Measurements from ENCODE around the gene MYH10.

MYH10 gene

DNA sequence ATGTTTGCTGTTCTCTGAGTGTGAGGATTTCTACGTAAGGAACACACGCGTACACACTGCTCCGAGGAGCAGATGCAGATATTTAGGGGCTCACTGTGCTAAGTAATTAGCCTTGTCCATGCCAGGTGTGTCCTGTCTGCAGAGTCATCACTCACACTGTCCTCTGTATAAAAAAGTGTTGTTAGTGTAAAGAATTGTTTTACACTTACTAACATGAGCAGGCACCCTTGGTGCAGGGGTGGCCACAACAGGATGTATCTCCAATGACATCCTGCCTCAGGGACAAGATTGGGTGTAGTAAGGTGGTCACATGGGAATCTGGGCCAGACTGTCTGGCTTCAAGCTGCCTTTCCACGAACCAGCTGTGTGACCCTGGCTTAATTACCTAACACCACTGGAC lies 130.9 kb downstream of the MYH10 start:
- DNase-seq (ENCODE audit: low read depth in 1 of 2, low spot score in 1 of 2): no peak

DNA sequence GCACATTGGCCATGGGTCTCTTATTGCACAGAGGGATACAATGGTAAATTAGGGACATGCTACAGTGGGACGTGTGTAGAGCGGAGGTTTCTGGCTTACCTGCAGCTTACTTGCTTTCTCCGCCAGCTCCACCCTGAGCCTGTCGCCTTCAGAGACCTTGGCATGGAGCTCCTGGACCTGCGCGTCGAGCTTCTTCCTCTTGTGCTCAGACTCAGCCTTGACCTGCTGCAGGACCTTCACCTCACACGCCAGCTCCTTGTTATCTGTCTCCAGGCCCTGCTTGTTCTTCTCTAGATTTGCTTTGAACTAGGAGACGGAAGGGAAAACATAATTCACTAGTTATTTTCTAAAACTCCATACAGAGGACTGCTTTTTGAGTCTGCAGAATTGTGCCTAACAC lies 131.4 kb downstream of the MYH10 start:
- DNase-seq (ENCODE audit: low read depth in 1 of 2, low spot score in 1 of 2): no peak

- no peak for DNase-seq (ENCODE audit: low read depth in 1 of 2, low spot score in 1 of 2)
Measured at GRCh38 chr17:8496081-8496480, 134.4 kb downstream of the MYH10 start.

GRCh38 chr17:8494506-8495111 lies 135.9 kb downstream of the MYH10 start:
- DNase-seq (ENCODE audit: low read depth in 1 of 2, low spot score in 1 of 2): no peak

DNA sequence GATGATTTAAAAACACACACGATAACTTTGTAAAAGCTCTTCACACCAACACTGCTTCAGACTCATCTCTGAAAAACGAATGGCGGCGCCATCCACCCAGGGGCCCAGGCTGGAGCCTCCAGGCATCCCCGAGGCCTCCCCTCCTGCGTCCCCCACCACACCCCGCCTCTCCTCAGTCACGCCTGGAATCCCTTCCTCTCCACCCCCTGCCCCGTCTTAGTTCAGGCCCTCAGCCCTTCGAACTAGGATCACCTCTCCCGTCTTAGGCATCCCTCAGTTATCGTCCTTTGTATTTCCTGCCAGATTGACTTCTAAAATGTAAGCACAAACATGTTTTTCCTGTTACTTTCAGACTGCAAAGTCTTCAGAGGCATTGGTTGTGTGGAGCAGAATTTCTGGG lies 136.5 kb downstream of the MYH10 start:
- no peak for DNase-seq (ENCODE audit: low read depth in 1 of 2, low spot score in 1 of 2)

DNA sequence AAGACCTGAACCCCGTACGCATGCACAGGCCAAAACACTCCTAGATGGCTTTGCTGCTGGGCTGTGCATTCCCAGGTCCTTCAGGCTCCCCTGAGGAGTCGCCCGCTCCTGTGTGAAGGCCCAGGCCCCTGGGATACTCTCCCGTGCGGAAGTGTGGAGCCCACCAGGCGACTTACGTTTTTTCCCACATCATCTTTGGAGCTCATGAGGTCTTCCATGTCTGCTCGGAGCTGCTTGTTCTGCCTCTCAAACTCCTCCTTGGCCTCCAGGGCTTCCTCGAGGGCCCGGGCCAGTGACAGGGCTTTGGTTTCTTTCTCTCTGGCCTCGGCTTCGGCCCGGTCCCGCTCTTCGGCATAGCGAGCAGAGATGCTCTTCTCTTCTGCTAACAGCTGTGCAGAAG lies 138.4 kb downstream of the MYH10 start:
- DNase-seq (ENCODE audit: low read depth in 1 of 2, low spot score in 1 of 2): no peak

- DNase-seq (ENCODE audit: low read depth in 1 of 2, low spot score in 1 of 2): no peak
Measured at GRCh38 chr17:8490256-8491023, 140.1 kb downstream of the MYH10 start.

- DNase-seq (ENCODE audit: low read depth in 1 of 2, low spot score in 1 of 2): no peak
Measured at GRCh38 chr17:8489841-8490240, 140.7 kb downstream of the MYH10 start.

- DNase-seq (ENCODE audit: low read depth in 1 of 2, low spot score in 1 of 2): no peak
Measured at GRCh38 chr17:8488901-8489300, 141.6 kb downstream of the MYH10 start.

GRCh38 chr17:8488491-8488890 lies 142.0 kb downstream of the MYH10 start:
- DNase-seq (ENCODE audit: low read depth in 1 of 2, low spot score in 1 of 2): no peak

- DNase-seq (ENCODE audit: low read depth in 1 of 2, low spot score in 1 of 2): no peak
Measured at GRCh38 chr17:8487743-8488142, 142.8 kb downstream of the MYH10 start.

- no peak for DNase-seq (ENCODE audit: low read depth in 1 of 2, low spot score in 1 of 2)
Measured at GRCh38 chr17:8487130-8487645, 143.3 kb downstream of the MYH10 start.

DNA sequence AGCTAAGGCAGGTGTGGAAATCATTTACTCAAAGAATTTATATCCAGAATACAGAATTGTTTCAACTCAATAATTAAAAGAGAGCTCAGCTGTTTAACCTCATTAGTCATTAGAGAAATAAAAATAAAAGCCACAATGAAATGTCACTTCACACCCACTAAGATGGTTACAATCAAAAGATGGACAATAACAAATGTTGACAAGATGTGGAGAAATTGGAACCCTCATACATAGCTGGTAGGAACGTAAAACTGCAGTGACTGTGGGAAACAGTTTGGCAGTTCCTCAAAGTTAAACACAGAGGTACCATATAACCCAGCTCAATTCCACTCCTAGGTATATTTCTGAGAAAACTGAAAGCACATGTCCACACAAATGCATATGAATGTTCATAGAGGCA lies 145.0 kb downstream of the MYH10 start:
- no peak for DNase-seq (ENCODE audit: low read depth in 1 of 2, low spot score in 1 of 2)

DNA sequence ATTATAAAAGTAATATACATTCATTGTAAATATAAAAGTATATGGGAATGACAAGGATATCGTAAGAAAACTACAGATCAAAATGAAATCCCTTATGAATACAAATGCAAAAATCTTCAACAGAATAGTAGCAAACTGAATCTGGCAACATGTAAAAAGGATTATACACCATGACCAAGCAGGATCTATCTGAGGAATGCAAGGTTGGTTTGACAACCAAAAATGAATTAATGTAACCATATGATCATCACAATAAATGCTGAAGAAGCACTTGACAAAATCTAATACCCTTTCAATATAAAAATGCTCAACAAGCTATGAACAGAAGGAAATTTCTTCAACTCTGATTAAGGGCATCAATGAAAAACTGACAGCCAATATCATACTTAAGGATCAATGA lies 146.1 kb downstream of the MYH10 start:
- DNase-seq (ENCODE audit: low read depth in 1 of 2, low spot score in 1 of 2): no peak

GRCh38 chr17:8482546-8482945 lies 148.0 kb downstream of the MYH10 start:
- DNase-seq (ENCODE audit: low read depth in 1 of 2, low spot score in 1 of 2): no peak

DNA sequence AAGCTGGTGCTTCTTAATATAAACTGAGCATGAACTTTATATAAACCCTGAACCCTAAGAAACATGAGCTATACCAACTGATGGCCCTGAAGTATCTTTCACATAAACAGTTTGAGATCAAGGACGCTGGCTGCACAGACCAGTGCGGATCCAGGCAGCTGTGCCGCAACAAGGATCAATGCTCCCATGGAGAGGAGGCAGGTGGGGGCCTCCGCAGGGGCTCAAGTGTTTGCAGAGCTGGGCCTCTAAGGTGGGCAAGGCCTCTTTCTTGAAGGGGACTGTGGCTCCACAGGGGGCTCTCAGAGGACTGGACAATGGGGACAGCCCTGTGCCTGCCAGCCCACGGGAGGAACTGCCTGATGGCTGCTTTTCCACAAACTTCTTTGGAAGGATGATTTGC lies 148.8 kb downstream of the MYH10 start:
- no peak for DNase-seq (ENCODE audit: low read depth in 1 of 2, low spot score in 1 of 2)

DNA sequence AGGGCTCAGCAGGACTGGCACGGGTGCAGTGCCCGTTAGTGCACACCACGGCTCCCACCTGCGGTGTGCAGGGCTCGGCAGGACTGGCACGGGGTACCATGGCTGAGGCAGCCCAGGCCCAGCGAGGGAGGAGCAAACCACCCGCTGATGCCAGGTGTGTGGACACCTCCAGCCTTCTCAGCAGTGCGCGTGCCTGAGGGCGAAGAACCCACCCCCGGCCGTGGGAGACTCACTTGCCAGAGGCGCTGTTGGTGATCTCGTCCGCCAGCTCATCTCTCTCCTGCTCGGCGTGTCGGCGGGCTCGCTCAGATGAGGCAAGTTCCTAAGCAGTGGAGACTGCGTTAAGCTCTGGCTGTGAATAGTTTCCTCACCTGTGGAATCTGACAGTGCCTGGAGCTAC lies 149.4 kb downstream of the MYH10 start:
- no peak for DNase-seq (ENCODE audit: low read depth in 1 of 2, low spot score in 1 of 2)

DNA sequence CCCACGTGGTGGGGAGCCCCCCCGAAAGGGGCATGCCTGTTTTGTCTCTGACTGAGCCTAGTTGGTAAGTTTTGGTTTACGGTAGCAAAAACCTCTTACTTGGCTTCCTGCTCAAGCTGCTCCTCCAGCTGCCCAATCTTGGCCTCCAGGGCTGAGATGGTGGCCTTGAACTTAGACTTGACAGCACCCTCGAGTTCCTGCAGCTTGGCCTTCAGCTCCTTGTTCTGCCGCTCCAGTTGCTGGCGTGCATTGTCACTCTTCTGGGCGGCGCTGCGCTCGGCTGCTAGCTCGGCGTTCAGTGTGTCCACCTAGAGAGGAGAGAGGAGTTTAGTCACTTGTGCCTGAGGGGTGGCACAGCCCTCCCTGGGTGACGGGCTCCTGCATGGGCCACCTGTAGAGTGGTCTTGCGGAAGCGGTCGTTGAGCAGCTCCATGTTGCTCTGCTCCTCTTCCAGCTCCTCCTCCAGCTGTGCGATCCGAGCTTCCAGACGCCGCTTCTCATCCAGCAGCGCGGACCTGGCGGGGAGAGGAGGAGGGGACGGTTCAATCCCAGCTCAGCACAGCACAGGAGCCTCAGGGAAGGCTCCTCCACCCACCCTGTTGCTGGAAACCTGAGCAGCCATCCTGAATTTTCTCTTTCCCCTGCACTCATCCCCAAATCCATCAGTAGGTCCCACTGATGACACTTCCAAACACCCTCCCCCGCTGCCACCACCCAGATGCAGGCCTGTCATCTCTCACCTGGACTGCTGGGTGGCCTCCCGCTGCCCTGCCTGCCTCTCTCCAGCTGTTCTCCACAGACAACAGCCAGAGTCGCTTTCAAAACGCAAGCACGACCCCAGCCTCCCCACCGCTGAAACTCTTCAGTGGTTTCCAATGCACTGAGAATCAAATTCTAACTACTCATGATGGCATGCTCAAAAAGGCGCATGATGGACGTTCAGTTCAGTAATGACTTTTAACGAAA lies 150.2 kb downstream of the MYH10 start:
- DNase-seq (ENCODE audit: low read depth in 1 of 2, low spot score in 1 of 2): no peak

DNA sequence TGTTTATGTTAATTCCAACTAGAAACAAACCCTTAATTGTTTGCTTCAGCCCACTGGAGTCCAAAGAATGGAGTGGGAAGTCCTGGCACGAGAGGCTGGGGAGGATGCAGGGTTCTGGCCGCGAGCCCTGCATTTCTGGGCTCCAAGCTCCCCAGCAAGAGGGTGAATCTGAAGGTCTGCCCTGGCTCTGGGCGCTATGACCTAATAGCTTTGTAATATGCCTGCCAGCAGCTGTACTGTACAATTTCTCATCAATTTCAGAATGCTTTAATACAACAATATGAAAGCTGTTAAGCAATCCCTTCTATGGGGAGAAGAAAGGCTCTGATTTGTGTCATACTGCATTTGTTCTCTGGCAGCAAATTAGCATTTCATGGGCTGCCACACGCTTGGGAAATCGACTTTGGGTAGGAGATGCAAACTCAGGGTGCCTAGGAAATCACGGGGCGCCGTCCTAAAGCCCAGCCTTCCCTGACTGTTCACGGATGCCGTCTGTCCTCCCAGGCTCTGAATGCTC lies 151.0 kb downstream of the MYH10 start:
- DNase-seq (ENCODE audit: low read depth in 1 of 2, low spot score in 1 of 2): no peak

- no peak for DNase-seq (ENCODE audit: low read depth in 1 of 2, low spot score in 1 of 2)
Measured at GRCh38 chr17:8477715-8478441, 152.6 kb downstream of the MYH10 start.

- no peak for DNase-seq (ENCODE audit: low read depth in 1 of 2, low spot score in 1 of 2)
Measured at GRCh38 chr17:8477171-8477570, 153.4 kb downstream of the MYH10 start.
